ENCODE results near the gene USP30.

USP30 gene

DNA sequence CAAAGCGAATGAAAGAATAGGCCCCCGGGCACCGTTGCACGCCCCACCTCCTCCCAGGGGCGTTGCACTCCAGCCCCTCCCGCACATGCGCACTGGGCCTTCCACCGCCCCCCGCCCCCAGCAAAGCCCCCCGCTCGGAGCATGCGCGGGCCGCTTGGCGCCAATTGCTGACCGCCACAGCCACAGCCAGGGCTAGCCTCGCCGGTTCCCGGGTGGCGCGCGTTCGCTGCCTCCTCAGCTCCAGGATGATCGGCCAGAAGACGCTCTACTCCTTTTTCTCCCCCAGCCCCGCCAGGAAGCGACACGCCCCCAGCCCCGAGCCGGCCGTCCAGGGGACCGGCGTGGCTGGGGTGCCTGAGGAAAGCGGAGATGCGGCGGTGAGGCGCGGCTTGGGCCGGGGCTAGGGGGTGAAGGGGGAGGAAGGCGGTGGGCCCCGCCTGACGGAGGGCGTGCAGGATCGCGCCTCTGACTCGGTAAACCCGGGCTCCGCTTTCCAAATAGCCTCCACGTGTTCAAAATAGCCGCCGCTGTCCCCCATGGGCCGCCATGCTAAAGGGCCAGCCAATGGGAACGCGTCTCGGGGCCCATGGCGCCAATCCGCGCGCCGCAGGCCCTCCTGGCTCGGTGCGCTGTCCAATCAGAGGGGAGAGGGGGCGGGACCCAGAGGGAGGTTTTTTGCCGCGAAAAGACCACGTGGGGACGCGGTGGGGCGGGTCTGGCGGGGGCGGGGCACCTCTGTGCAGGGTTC is 45.2 kb downstream of the USP30 start, which contains the start of gene UNG:
Gene UNG (plus strand): TSS at position 163 of the 748 bp plus-strand sequence. CDS start 83 bp downstream, at position 246.
- DNase-seq (ENCODE audit: low read depth, low spot score): peak; percentile 89

- DNase-seq (ENCODE audit: low read depth, low spot score): no peak
These were observed 45.8 kb downstream of the USP30 start for GRCh38 chr12:109098183-109098604.

DNA sequence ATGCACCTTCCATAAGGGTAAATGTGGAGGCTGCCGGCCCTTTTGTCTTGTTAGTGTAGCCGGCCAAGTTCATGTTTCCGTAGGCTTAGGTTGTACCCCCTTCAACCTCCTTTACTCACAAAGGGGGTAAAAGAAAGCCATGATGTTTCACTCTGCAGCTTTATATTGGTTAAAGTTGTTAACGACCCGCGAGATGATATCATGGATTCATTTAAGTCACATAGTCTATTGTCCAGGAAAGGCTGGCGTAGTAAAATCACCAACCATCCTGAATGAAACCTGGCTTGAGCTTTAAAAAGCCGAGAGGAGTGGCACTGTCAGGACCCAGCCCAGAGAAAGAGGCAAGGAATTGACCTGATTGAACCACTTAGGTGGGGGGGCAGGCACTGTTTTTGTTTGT is 46.3 kb downstream of the USP30 start:
- DNase-seq (ENCODE audit: low read depth, low spot score): no peak

GRCh38 chr12:109099431-109100020 is 47.1 kb downstream of the USP30 start:
- DNase-seq (ENCODE audit: low read depth, low spot score): no peak

DNA sequence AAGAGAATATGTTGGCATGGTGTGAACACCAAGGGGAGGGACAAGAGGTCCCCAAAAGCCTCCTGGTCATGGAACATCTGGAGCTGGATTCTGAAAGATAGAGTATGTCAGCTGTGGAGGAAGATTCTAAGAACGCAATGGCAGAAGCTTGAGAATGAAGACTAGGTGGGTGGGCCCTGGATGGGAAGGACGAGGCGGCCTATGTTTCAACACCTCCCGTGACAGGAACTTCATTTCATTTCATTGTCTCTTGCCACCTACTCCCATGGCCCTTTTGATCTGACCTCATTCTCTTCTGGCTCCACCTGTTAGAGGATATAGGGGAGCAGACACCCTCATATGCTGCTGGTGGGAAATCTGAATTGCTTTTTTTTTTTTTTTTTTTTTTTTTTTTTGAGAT is 48.4 kb downstream of the USP30 start:
- no peak for DNase-seq (ENCODE audit: low read depth, low spot score)

DNA sequence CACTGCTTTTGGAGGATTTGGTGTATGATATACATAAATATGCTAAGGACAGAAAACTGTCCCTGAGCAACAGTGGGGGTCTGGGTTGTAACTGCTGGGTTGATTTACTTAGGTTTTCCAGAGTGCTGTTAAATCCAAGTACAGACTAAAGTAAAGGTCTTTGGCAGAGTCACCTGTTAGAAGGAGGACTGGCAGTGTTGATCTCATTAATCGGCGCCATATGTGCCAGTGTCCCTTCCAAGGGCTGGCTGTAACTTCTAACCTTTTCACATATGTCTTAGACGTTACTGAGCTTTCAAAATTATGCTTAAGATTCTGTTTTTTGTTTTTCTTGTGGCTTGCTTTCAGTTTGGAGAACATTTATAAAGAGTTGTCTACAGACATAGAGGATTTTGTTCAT is 50.1 kb downstream of the USP30 start:
- no peak for DNase-seq (ENCODE audit: low read depth, low spot score)

DNA sequence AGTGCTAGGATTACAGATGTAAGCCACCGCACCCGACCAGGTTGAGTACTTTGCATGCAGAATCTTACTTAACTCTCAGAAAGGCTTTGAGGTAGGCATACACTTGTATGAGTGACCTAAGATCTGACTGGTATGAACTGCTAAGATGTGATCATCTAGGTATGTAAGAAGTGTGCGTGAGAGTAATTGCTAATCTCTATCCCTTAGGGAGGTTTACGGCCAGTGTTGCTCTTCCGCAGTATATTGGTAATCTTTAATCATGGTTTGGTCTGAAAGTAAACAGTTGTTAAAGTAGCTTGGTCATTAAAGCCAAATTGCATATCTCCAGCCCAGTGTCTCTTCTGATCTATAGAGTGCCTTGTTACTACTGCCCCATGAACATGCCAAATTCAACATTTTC is 52.8 kb downstream of the USP30 start:
- DNase-seq (ENCODE audit: low read depth, low spot score): no peak

DNA sequence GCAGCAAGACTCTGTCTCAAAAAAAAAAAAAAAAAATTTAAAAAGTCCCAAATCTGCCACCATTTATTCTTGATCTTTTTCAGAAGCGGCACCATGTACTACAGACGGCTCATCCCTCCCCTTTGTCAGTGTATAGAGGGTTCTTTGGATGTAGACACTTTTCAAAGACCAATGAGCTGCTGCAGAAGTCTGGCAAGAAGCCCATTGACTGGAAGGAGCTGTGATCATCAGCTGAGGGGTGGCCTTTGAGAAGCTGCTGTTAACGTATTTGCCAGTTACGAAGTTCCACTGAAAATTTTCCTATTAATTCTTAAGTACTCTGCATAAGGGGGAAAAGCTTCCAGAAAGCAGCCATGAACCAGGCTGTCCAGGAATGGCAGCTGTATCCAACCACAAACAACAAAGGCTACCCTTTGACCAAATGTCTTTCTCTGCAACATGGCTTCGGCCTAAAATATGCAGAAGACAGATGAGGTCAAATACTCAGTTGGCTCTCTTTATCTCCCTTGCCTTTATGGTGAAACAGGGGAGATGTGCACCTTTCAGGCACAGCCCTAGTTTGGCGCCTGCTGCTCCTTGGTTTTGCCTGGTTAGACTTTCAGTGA is 57.5 kb downstream of the USP30 start:
- DNase-seq (ENCODE audit: low read depth, low spot score): no peak

DNA sequence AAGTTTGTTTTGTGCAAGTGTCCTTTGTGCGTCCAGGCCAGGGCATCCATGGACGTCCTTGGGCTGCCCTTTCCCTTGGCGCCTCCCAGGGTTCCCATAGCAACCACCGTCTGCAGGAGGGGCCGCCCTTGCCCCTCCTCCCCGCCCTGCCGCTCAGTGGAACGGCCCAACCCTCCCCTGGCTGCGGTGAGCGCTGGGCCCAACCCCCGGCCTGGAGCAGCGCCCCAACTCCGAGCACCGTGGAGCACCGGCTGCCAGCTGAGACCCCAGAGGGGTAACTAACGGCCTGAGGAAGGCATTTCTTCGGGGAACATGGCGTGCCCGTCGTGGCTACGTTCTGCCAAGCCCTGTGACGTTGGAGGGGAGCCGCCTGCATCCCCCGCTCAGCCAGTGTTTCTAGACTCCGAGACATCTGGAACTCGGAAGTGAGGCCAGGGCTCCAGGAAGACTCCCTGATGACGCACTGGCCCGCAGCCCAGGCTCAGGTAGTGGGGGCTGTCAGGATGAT is 58.7 kb downstream of the USP30 start:
- DNase-seq (ENCODE audit: low read depth, low spot score): no peak

DNA sequence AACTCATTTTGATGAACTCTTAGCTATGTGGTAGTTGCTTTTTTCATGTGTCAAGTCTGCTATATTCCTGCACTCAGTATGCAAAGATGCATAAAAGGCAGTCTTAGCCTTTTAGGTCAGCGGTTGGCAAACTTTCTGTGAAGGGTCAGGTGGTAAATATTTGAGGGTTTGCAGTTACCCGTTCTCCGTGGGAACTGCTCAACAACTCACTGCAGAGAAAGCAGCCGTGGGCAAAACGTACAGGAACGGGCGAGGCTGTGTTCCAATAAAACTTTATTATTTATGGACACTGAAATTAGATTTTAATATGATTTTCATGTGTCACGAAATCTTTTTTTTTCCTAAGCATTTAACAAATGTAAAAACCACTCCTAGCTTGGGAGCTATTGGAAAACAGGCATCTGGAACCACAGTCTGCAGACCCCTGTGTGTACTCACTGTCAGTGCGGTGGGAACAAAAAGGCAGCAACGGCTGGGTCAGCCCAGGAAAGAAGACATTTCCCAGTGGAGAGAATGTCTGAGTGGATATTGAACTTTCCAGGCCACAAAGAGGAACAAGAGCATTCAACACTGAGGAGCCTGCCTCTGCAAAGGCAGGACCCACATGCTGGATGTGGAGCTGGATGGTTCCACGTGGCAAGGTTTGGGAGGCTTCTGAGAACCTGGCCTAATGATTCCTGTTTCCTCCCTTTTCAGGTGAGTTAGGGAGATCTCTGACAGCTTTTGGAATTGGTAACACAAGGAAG is 60.5 kb downstream of the USP30 start:
- no peak for DNase-seq (ENCODE audit: low read depth, low spot score)

GRCh38 chr12:109113661-109114321 is 61.4 kb downstream of the USP30 start:
- DNase-seq (ENCODE audit: low read depth, low spot score): no peak

GRCh38 chr12:109114644-109115043 is 62.3 kb downstream of the USP30 start:
- DNase-seq (ENCODE audit: low read depth, low spot score): no peak

GRCh38 chr12:109115404-109115757 is 63.0 kb downstream of the USP30 start:
- DNase-seq (ENCODE audit: low read depth, low spot score): no peak

DNA sequence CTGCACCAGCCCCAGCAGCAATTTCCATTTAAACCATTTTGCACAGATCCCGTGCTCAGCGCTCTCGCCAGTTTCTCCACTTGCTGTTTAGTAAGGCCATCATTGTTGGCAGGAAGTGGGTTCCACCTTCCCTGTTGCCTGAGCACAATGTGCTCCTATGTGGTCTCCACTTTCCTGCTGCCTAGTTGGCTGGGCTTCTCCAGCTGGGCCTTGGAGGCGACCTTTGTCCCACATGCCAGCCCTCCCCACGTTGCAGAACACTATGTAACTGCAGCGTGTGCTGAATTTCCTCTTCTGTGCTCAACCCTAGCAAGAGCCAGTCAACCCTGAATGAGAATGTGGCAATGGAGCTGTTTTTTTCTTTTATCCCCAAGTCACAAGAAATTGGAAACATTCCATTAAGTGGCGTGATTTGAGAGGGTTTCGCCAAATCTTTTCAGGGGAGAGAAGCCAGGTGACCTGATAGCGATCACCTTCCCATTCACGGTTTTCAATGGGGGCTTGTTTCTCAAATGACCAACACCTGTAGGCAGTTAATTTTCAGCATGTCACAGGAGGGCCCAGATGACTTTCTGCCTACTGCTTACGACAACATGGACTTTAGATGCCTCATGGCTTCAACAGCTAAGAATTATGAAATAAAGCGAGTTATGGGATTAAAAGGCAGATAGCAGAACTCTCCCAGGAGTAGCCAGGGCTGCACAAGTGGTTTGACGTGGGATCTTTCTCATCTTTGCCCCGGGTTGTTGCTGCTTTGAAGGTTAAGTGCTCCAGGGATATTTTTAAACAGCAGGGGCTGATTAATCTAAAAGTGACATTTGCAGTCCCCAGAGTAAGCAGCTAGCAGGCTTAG is 63.6 kb downstream of the USP30 start, which contains the start of gene ACACB:
Gene ACACB (plus strand): TSS at position 830 of the 853 bp plus-strand sequence. CDS start 22,819 bp downstream, outside the sequence.
- no peak for DNase-seq (ENCODE audit: low read depth, low spot score)

DNA sequence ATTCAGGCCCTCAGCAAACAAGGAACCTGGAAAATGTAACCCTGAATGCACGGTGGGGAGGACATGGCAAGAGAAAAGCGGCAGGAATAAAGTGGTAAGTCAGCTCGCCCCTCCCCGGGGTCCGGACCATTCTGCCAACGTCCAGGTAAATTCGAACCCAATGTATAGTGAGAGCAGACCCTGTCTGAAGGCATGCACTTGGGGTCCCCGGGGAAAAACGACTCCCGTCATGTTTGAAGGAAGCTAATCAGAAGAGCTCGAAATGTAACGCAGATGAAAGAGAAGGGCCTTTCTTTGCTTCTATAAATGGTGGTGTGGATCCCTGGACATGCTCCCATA is 64.2 kb downstream of the USP30 start:
- DNase-seq (ENCODE audit: low read depth, low spot score): no peak

DNA sequence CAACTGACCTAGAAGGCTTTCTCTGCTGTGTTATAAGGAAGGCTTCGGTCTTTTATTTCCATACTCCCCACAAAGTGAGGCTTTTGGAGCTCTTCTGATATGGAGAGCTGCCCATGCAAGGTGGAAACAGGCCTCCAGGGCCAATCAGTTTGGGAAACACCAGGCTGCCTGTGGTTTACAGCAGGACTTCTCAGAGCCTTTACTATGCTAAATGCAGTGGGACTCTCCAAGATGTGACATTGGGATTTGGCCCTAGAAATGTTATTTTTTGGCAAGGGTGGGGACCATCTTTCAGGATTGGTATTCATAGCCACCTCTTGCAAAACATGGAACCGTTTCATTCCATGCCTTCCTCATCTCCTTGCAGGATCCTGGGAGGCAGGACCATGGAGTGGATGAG is 67.7 kb downstream of the USP30 start:
- DNase-seq (ENCODE audit: low read depth, low spot score): no peak

GRCh38 chr12:109120557-109120956 is 68.2 kb downstream of the USP30 start:
- no peak for DNase-seq (ENCODE audit: low read depth, low spot score)

GRCh38 chr12:109121346-109121880 is 69.0 kb downstream of the USP30 start:
- DNase-seq (ENCODE audit: low read depth, low spot score): no peak

GRCh38 chr12:109124878-109125648 is 72.7 kb downstream of the USP30 start:
- DNase-seq (ENCODE audit: low read depth, low spot score): no peak

DNA sequence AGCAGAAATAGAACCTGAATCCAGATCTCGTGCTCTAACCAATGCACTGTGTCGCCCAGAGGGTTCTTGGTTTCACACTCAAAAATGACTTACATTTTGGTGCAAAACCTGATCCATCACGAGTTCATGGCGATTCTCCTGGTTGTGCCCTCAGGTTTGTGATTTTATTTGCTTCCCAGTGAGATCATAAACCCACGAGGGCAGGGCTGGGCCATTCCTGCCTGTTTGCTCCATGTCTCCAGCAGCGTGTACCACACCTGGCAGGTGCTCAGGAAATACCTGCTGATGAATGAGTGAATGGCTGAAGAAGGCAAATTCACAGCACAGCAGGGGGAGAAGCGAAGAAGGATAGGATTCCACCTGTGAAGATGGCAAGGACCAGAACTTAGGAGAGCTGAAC is 73.4 kb downstream of the USP30 start:
- no peak for DNase-seq (ENCODE audit: low read depth, low spot score)
